ENCODE measurements around the gene FSTL4. TPM values are rescaled to one million over a fixed set of nuclear protein-coding genes. Genes with fewer than 3 reads are reported as not detected.
A peak's percentile ranks its signal among the peaks of the same experiment; 100 is the strongest.

The FSTL4 gene
- total RNA-seq, 4 donors from 2014 or later: 0.22 to 0.47 (median 0.27) TPM; not detected in 1

GRCh38 chr5:133290669-133291240, 321.6 kb downstream of the FSTL4 start:
- H3K4me1 ChIP-seq: peaks cover 0 to 2% (median 0%) of the 10 kb centered on the region in 3 donors
- TF ChIP-seq POLR2AphosphoS5 (IDR thresholded peaks at IDR 0.05) (no peak), POLR2A (IDR thresholded peaks at IDR 0.05) (no peak)
- TF ChIP-seq, protein P1, sequence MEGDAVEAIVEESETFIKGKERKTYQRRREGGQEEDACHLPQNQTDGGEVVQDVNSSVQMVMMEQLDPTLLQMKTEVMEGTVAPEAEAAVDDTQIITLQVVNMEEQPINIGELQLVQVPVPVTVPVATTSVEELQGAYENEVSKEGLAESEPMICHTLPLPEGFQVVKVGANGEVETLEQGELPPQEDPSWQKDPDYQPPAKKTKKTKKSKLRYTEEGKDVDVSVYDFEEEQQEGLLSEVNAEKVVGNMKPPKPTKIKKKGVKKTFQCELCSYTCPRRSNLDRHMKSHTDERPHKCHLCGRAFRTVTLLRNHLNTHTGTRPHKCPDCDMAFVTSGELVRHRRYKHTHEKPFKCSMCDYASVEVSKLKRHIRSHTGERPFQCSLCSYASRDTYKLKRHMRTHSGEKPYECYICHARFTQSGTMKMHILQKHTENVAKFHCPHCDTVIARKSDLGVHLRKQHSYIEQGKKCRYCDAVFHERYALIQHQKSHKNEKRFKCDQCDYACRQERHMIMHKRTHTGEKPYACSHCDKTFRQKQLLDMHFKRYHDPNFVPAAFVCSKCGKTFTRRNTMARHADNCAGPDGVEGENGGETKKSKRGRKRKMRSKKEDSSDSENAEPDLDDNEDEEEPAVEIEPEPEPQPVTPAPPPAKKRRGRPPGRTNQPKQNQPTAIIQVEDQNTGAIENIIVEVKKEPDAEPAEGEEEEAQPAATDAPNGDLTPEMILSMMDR (IDR thresholded peaks at IDR 0.05): no peak
- 50 to 68% methylated on average over 1 to 7 of the region's 17 CpGs for WGBS, 2 donors (ENCODE audit: low coverage in 1 of 2)
- no peak overlapping the region for H3K27ac ChIP-seq
- H3K9me3 ChIP-seq: no peaks in the 10 kb centered on the region
- H3K36me3 ChIP-seq: no peaks in the 10 kb centered on the region
- ATAC-seq: no peak
- H3K4me3 ChIP-seq: no peak overlapping the region
- H3K27me3 ChIP-seq: no peaks in the 10 kb centered on the region

DNA sequence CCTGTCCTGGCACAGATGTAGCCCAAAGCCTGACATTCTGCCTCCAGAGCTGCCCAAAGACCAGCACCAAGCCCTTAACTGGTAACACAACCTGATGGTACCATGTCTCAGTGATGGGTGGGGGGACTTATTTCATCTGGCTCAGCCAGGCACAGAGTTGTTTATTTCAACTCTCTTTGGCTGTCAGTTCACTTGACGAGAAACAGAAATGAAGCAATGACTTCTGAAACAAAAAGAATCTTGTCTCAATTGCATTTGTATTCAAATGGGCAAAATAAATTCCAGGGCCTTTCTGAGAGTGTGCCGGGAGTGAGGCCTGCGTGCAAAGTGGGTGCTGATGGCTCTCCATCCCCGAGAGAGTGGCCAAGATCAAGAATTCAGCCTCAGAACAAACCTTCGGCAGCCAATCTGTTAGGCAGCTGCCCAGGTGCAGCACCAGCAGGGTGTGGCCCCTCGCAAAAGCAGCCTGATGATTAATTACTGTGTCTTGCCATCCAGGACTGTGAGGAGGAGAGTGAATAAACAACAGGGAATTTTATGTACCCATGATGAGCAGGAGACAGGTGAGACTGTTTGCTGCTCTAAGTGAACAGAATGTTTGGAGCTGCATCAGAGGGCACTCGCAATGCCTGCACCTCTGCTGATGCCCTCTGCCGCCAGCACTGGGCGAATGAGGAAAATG, 322.5 kb downstream of the FSTL4 start:
- no peak for TF ChIP-seq EP300 (IDR thresholded peaks at IDR 0.05)
- no peak for TF ChIP-seq POLR2AphosphoS5 (IDR thresholded peaks at IDR 0.05)
- TF ChIP-seq, protein P1 (IDR thresholded peaks at IDR 0.05): no peak
- Histone ChIP-seq H3K27me3 (no peaks in the 10 kb centered on the region), H3K4me1 (peaks cover 0 to 9% (median 0%) of the 10 kb centered on the region in 3 donors), H3K27ac (no peak overlapping the region), H3K9me3 (no peaks in the 10 kb centered on the region), H3K36me3 (no peaks in the 10 kb centered on the region), H3K4me3 (no peak overlapping the region)
- WGBS, 2 donors (ENCODE audit: low coverage in 1 of 2): 67 to 74% methylated on average over 4 to 6 of the region's 9 CpGs
- ATAC-seq: no peak

- TF ChIP-seq, protein P1 (IDR thresholded peaks at IDR 0.05): peak in 2 of 4 experiments; percentile 23 to 39
- TF ChIP-seq POLR2A (IDR thresholded peaks at IDR 0.05) (no peak), POLR2AphosphoS5 (IDR thresholded peaks at IDR 0.05) (no peak), EP300 (IDR thresholded peaks at IDR 0.05) (no peak)
- H3K36me3 ChIP-seq: no peaks in the 10 kb centered on the region
- 69 to 82% methylated on average over 3 of the region's 3 CpGs for WGBS, 2 donors (ENCODE audit: low coverage in 1 of 2)
- no peak overlapping the region for H3K27ac ChIP-seq
- no peaks in the 10 kb centered on the region for H3K9me3 ChIP-seq
- peaks cover 0 to 9% (median 0%) of the 10 kb centered on the region in 3 donors for H3K4me1 ChIP-seq
- no peaks in the 10 kb centered on the region for H3K27me3 ChIP-seq
- no peak for ATAC-seq
- H3K4me3 ChIP-seq: no peak overlapping the region
These were observed 324.8 kb downstream of the FSTL4 start for GRCh38 chr5:133287500-133287899.

- Histone ChIP-seq H3K27ac (no peak overlapping the region), H3K36me3 (no peaks in the 10 kb centered on the region), H3K27me3 (no peaks in the 10 kb centered on the region), H3K4me1 (peaks cover 0 to 9% (median 0%) of the 10 kb centered on the region in 3 donors), H3K4me3 (no peak overlapping the region), H3K9me3 (no peaks in the 10 kb centered on the region)
- WGBS, 2 donors (ENCODE audit: low coverage in 1 of 2): 89 to 90% methylated on average over 2 to 3 of the region's 3 CpGs
- TF ChIP-seq, protein P1 (IDR thresholded peaks at IDR 0.05): no peak
- TF ChIP-seq POLR2AphosphoS5 (IDR thresholded peaks at IDR 0.05) (no peak), EP300 (IDR thresholded peaks at IDR 0.05) (no peak), POLR2A (IDR thresholded peaks at IDR 0.05) (no peak)
- no peak for ATAC-seq
These were observed 325.9 kb downstream of the FSTL4 start for GRCh38 chr5:133286483-133286882.

GRCh38 chr5:133285583-133286021, 326.7 kb downstream of the FSTL4 start:
- Histone ChIP-seq H3K9me3 (no peaks in the 10 kb centered on the region), H3K27me3 (no peaks in the 10 kb centered on the region), H3K27ac (no peak overlapping the region), H3K4me1 (peaks cover 0 to 9% (median 0%) of the 10 kb centered on the region in 3 donors), H3K4me3 (no peak overlapping the region), H3K36me3 (no peaks in the 10 kb centered on the region)
- TF ChIP-seq POLR2A (IDR thresholded peaks at IDR 0.05): no peak
- TF ChIP-seq, protein P1 (IDR thresholded peaks at IDR 0.05): no peak
- TF ChIP-seq POLR2AphosphoS5 (IDR thresholded peaks at IDR 0.05): no peak
- TF ChIP-seq EP300 (IDR thresholded peaks at IDR 0.05): no peak
- peak; percentile 28 for ATAC-seq
- WGBS, 2 donors (ENCODE audit: low coverage in 1 of 2): 40% methylated on average over 3 of the region's 7 CpGs; no CpG with 5 or more reads in 1 of the 2 donors
